Ovary (tissue), 9 donors: ENCODE measurements around the gene GPAM. TPM values are rescaled to one million over a fixed set of nuclear protein-coding genes. Genes with fewer than 3 reads are reported as not detected.

Experiments used
- DNase-seq, 5 donors: peaks; one replicate each; pipeline ENCODE4 v3.0.0-alpha.2; 2019 to 2020
- H3K27ac ChIP-seq, 2 donors: fragments of 200-600 bp; one replicate each; pipeline versions ENCODE4 v1.5.1 to v1.8.0; 2019 to 2022
- H3K27me3 ChIP-seq: fragments of 200-600 bp; one replicate; pipeline ENCODE4 v1.8.0; 2022
- H3K36me3 ChIP-seq: fragments of 200-600 bp; sonication (generic); one replicate; pipeline ENCODE4 v1.5.1; 2019
- H3K4me1 ChIP-seq: one replicate; pipeline ENCODE4 v1.8.1; 2013; ENCODE audit warnings: mild to moderate bottlenecking, moderate library complexity; ENCODE audit not compliant: insufficient read depth
- H3K4me3 ChIP-seq: fragments of 200-600 bp; sonication (generic); one replicate; pipeline ENCODE4 v1.5.1; 2017
- H3K9me3 ChIP-seq, 2 donors: fragments of 200-600 bp in 1 of 2; sonication (generic) in 1 of 2; one replicate each; pipeline versions ENCODE4 v1.5.1 to v1.8.1; 2013 to 2019; ENCODE audit warnings: mild to moderate bottlenecking in 1 of 2, moderate library complexity in 1 of 2
- EP300 ChIP-seq: sonication (generic); formaldehyde crosslinking; IDR thresholded peaks from one replicate; pipeline ENCODE4 v1.6.1; 2017; ENCODE audit warnings: antibody characterized with exemption
- POLR2A ChIP-seq: fragments of 450-650 bp; IDR thresholded peaks from one replicate; pipeline ENCODE4 v1.6.1; 2017; ENCODE audit warnings: antibody characterized with exemption, mild to moderate bottlenecking, moderate library complexity
- WGBS, 3 donors: extraction: QIAGEN DNeasy Blood & Tissue Kit in 1 of 3; methylation state at CpG; one replicate each; pipeline versions ENCODE4 v1.1.5 to v1.1.7; 2013 to 2017; 5-methylcytosine and 5-hydroxymethylcytosine counted together
- intact Hi-C, 4 donors: fragments of 100-400 bp; cut with DNase I; formaldehyde crosslinking; loops; one replicate each; pipeline versions ENCODE4 v1.11.0 to v1.15.1; 2022 to 2023
- polyA plus RNA-seq, 2 donors: library from polyadenylated mRNA; stranded (reverse); fragments of 200-250 nt in 1 of 2; fragments of 350-450 nt in 1 of 2; fragmentation: Illumina TruSeq in 1 of 2; extraction: RNeasy Lipid Tissue Mini Kit (QIAGEN cat#74804) in 1 of 2; gene quantifications; one replicate each; pipeline ENCODE4 v1.2.3, GENCODE V29; 2013 to 2014
- total RNA-seq, 7 donors: library from RNA; depleted of rRNA in 2 of 7; stranded (reverse); fragments of >200 nt in 2 of 7; fragmentation: NEBNext Ultra II Directional in 3 of 7; extraction: Animal tissue kit (Norgen Biotek cat#: 25700) in 3 of 7; gene quantifications; one replicate each; pipeline versions ENCODE4 v1.1.0 to v1.2.4, GENCODE V29; 2016 to 2023
- TF ChIP-seq, protein P1 (sequence below), 3 donors: fragments of 450-650 bp in 2 of 3; fragments of 200-600 bp in 1 of 3; IDR thresholded peaks; one replicate each; pipeline versions ENCODE4 v1.5.1 to v1.8.0; 2016 to 2022; ENCODE audit warnings: antibody characterized with exemption in 3 of 3, mild to moderate bottlenecking in 1 of 3
- donor health status: DM: no; HTN: no; CAD: no; lungs with moderate emphysema.
- donor health status: DM: no; HTN: no; CAD: no.
- donor health status: Bipolar disorder and iron deficiency.
- donor health status: DM: yes; HTN: yes; CAD: no.
- donor health status: DM: no; HTN: no; CAD: no.
- donor health status: DM: yes; HTN: yes; CAD: no.

GPAM gene
- total and polyA plus RNA-seq, 9 donors, result 3.3 to 22.1 (median 8.7) TPM

GRCh38 chr10:112213836-112214235 lies 30.3 kb upstream of the GPAM start:
- intact Hi-C loops, result no loop called here

GRCh38 chr10:112213098-112213823 lies 29.7 kb upstream of the GPAM start:
- intact Hi-C loops, result no loop called here
- TF ChIP-seq EP300 (no peak), POLR2A (no peak)
- TF ChIP-seq, protein P1, sequence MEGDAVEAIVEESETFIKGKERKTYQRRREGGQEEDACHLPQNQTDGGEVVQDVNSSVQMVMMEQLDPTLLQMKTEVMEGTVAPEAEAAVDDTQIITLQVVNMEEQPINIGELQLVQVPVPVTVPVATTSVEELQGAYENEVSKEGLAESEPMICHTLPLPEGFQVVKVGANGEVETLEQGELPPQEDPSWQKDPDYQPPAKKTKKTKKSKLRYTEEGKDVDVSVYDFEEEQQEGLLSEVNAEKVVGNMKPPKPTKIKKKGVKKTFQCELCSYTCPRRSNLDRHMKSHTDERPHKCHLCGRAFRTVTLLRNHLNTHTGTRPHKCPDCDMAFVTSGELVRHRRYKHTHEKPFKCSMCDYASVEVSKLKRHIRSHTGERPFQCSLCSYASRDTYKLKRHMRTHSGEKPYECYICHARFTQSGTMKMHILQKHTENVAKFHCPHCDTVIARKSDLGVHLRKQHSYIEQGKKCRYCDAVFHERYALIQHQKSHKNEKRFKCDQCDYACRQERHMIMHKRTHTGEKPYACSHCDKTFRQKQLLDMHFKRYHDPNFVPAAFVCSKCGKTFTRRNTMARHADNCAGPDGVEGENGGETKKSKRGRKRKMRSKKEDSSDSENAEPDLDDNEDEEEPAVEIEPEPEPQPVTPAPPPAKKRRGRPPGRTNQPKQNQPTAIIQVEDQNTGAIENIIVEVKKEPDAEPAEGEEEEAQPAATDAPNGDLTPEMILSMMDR (IDR thresholded peaks at IDR 0.05), result no peak
- no peaks in the 10 kb centered on the region for H3K9me3 ChIP-seq
- no peaks in the 10 kb centered on the region for H3K36me3 ChIP-seq
- no peaks in the 10 kb centered on the region for H3K4me1 ChIP-seq
- no peaks in the 10 kb centered on the region for H3K27me3 ChIP-seq
- H3K4me3 ChIP-seq, result no peak overlapping the region
- no peak for DNase-seq
- no peak overlapping the region for H3K27ac ChIP-seq
- WGBS, 3 donors, result 69 to 77% (median 69%) methylated on average over 3 of the region's 3 CpGs

More at GRCh38 chr10:112213836-112214235, 30.3 kb upstream of the GPAM start:
- Histone ChIP-seq H3K9me3 (no peaks in the 10 kb centered on the region), H3K27ac (no peak overlapping the region), H3K4me3 (no peak overlapping the region), H3K36me3 (no peaks in the 10 kb centered on the region), H3K27me3 (no peaks in the 10 kb centered on the region), H3K4me1 (no peaks in the 10 kb centered on the region)
- 72 to 76% (median 72%) methylated on average over 4 of the region's 4 CpGs for WGBS, 3 donors
- TF ChIP-seq EP300, result no peak
- TF ChIP-seq, protein P1 (IDR thresholded peaks at IDR 0.05), result no peak
- TF ChIP-seq POLR2A, result no peak
- no peak for DNase-seq

DNA sequence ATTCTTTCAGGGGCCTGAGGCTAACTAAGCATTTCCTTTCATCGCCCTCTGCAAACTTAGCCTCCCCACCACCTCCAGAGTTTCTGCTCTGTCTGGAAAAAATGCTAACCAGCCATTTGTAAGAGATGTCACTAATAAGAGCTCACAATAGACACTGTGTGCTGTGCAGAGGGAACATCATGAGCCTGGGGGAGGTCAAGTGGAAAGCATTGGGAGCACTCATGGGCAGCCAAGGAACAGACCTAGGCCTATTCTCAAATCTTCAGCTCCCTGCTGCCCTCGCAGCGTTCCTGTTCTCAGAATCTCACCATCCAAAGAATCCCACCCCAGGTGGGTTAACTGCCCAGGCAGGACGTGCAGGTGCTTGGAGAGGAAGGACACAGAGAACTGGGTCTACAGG lies 27.1 kb upstream of the GPAM start:
- Histone ChIP-seq H3K27me3 (no peaks in the 10 kb centered on the region), H3K4me3 (no peak overlapping the region), H3K9me3 (no peaks in the 10 kb centered on the region), H3K27ac (no peak overlapping the region), H3K4me1 (no peaks in the 10 kb centered on the region), H3K36me3 (no peaks in the 10 kb centered on the region)
- intact Hi-C loops, result no loop called here
- no peak for DNase-seq
- no peak for TF ChIP-seq POLR2A
- TF ChIP-seq EP300, result no peak
- TF ChIP-seq, protein P1 (IDR thresholded peaks at IDR 0.05), result no peak
- 82 to 84% (median 83%) methylated on average over 4 of the region's 4 CpGs for WGBS, 3 donors

- H3K9me3 ChIP-seq, result no peaks in the 10 kb centered on the region
- 38 to 48% (median 45%) methylated on average over 7 of the region's 7 CpGs for WGBS, 3 donors
- no peaks in the 10 kb centered on the region for H3K4me1 ChIP-seq
- no peak overlapping the region for H3K27ac ChIP-seq
- H3K36me3 ChIP-seq, result no peaks in the 10 kb centered on the region
- TF ChIP-seq EP300, result no peak
- TF ChIP-seq, protein P1 (IDR thresholded peaks at IDR 0.05), result no peak
- TF ChIP-seq POLR2A, result no peak
- no peak for DNase-seq
- no peak overlapping the region for H3K4me3 ChIP-seq
- intact Hi-C loops, result no loop called here
- no peaks in the 10 kb centered on the region for H3K27me3 ChIP-seq
Measured at GRCh38 chr10:112209684-112210131, 26.1 kb upstream of the GPAM start.
